IMR-90 (cell line): ENCODE results near the gene ABCC4. TPM values are rescaled to one million over a fixed set of nuclear protein-coding genes. Genes with fewer than 3 reads are reported as not detected.

ENCODE experiments used
- ATAC-seq: fragments of 200-7000 bp; cut with Tn5 transposase; 2 replicates; pipeline ENCODE4 v1.9.1; 2020; ENCODE audit warnings: low read depth, mild to moderate bottlenecking, moderate library complexity
- BruUV-seq: library from RNA; stranded (reverse); fragments of 400-500 nt; replicated peaks from 2 replicates; lab custom pipeline; 2021; lab: Mats Ljungman, UMichigan
- CTCF ChIA-PET: fragments of 300-600 bp; formaldehyde crosslinking; extraction: SDS; loops from one replicate; lab custom pipeline; 2021; ENCODE audit warnings: antibody characterized with exemption; lab: Yijun Ruan, JAX
- POLR2A ChIA-PET: fragments of 300-600 bp; sonication (Branson Sonifier 250); formaldehyde crosslinking; loops from one replicate; lab custom pipeline; 2022; ENCODE audit warnings: antibody characterized with exemption; ENCODE audit not compliant: unreplicated experiment; lab: Charles Lee
- DNase-seq: peaks from one replicate; pipeline ENCODE4 v3.0.0; 2013
- H2AFZ ChIP-seq: replicated peaks from 2 replicates; pipeline ENCODE3; 2013; ENCODE audit warnings: low read length, mild to moderate bottlenecking; ENCODE audit not compliant: poor library complexity
- H2AK5ac ChIP-seq: 2 replicates; pipeline ENCODE4 v1.6.1; 2013; ENCODE audit warnings: low read depth, low read length, inconsistent platforms
- H2AK9ac ChIP-seq: replicated peaks from 2 replicates; pipeline ENCODE3; 2013; ENCODE audit warnings: mild to moderate bottlenecking, low read depth, low read length, moderate library complexity; ENCODE audit not compliant: poor library complexity
- H2BK120ac ChIP-seq: 2 replicates; pipeline ENCODE4 v1.6.1; 2013; ENCODE audit warnings: low read depth, low read length, inconsistent platforms
- H2BK15ac ChIP-seq: 3 replicates; pipeline ENCODE4 v1.6.1; 2013; ENCODE audit warnings: low read depth, low read length, inconsistent platforms
- H2BK20ac ChIP-seq: 2 replicates; pipeline ENCODE4 v1.6.1; 2013; ENCODE audit warnings: low read depth, mild to moderate bottlenecking, inconsistent platforms, low read length, moderate library complexity
- H2BK5ac ChIP-seq: 2 replicates; pipeline ENCODE4 v1.6.1; 2013; ENCODE audit warnings: mild to moderate bottlenecking, low read depth, low read length, inconsistent platforms; ENCODE audit not compliant: poor library complexity, severe bottlenecking
- H3K14ac ChIP-seq: replicated peaks from 2 replicates; pipeline ENCODE4 v1.6.1; 2013; ENCODE audit warnings: low read depth, low read length, inconsistent platforms
- H3K18ac ChIP-seq: 2 replicates; pipeline ENCODE4 v1.6.1; 2013; ENCODE audit warnings: low read depth, low read length, control low read depth
- H3K23ac ChIP-seq: 2 replicates; pipeline ENCODE4 v1.6.1; 2013; ENCODE audit warnings: low read depth, low read length, inconsistent platforms
- H3K27ac ChIP-seq: 2 replicates; pipeline ENCODE4 v1.5.1; 2013; ENCODE audit warnings: mild to moderate bottlenecking, control low read depth, low read length; ENCODE audit not compliant: insufficient read depth
- H3K27me3 ChIP-seq: 2 replicates; pipeline ENCODE4 v1.6.1; 2013; ENCODE audit warnings: low read length; ENCODE audit not compliant: control insufficient read depth, insufficient read depth
- H3K36me3 ChIP-seq: 2 replicates; pipeline ENCODE4 v1.6.1; 2013; ENCODE audit warnings: low read length, mixed read lengths; ENCODE audit not compliant: control insufficient read depth, insufficient read depth
- H3K4ac ChIP-seq: 2 replicates; pipeline ENCODE4 v1.6.1; 2013; ENCODE audit warnings: low read depth, low read length, inconsistent platforms
- H3K4me1 ChIP-seq: 2 replicates; pipeline ENCODE4 v1.6.1; 2013; ENCODE audit warnings: low read length, mixed read lengths; ENCODE audit not compliant: control insufficient read depth, insufficient read depth
- H3K4me2 ChIP-seq: 2 replicates; pipeline ENCODE4 v1.6.1; 2013; ENCODE audit warnings: low read depth, mild to moderate bottlenecking, control low read depth, low read length, moderate library complexity
- H3K4me3 ChIP-seq: 2 replicates; pipeline ENCODE4 v1.5.1; 2013; ENCODE audit warnings: low read depth, mild to moderate bottlenecking, control low read depth, low read length, moderate library complexity; ENCODE audit not compliant: insufficient read depth
- H3K56ac ChIP-seq: 2 replicates; pipeline ENCODE4 v1.6.1; 2013; ENCODE audit warnings: low read length, inconsistent platforms; ENCODE audit not compliant: insufficient read depth; ENCODE audit errors: extremely low read depth
- H3K79me1 ChIP-seq, 2 experiments: 2 replicates each; pipeline ENCODE4 v1.6.1; 2013; ENCODE audit warnings: low read length in 2 of 2, inconsistent platforms in 1 of 2, low read depth in 1 of 2
- H3K9ac ChIP-seq: 2 replicates; pipeline ENCODE4 v1.6.1; 2013; ENCODE audit warnings: low read depth, low read length, control low read depth
- H3K9me1 ChIP-seq: 2 replicates; pipeline ENCODE4 v1.6.1; 2013; ENCODE audit warnings: low read length, inconsistent platforms; ENCODE audit not compliant: insufficient read depth
- H3K9me3 ChIP-seq: 2 replicates; pipeline ENCODE4 v1.6.1; 2013; ENCODE audit warnings: low read length; ENCODE audit not compliant: control insufficient read depth, insufficient read depth
- H4K20me1 ChIP-seq: 2 replicates; pipeline ENCODE4 v1.6.1; 2013; ENCODE audit warnings: low read length, inconsistent platforms; ENCODE audit not compliant: insufficient read depth
- H4K5ac ChIP-seq: 2 replicates; pipeline ENCODE4 v1.6.1; 2013; ENCODE audit warnings: mild to moderate bottlenecking, low read depth, low read length, control low read depth
- H4K8ac ChIP-seq, 2 experiments: 2 replicates each; pipeline ENCODE4 v1.6.1; 2013; ENCODE audit warnings: low read depth in 2 of 2, low read length in 2 of 2, control low read depth in 1 of 2, inconsistent platforms in 1 of 2
- H4K91ac ChIP-seq: 2 replicates; pipeline ENCODE4 v1.6.1; 2013; ENCODE audit warnings: low read depth, low read length, inconsistent platforms; ENCODE audit not compliant: insufficient read depth
- CHD1 ChIP-seq: IDR thresholded peaks from 2 replicates; pipeline ENCODE4 v1.6.1; 2012; ENCODE audit warnings: low read depth, low read length, improper control_type of control experiment
- WGBS, 2 experiments: methylation state at CpG; one replicate each; pipeline versions ENCODE4 v1.1.5 to v1.1.7; 2013; ENCODE audit warnings: missing lambda C conversion rate in 2 of 2; ENCODE audit not compliant: insufficient read length in 1 of 2; ENCODE audit errors: extremely low coverage in 2 of 2; 5-methylcytosine and 5-hydroxymethylcytosine counted together
- dilution Hi-C: fragments of 300-500 bp; cut with HindIII; formaldehyde crosslinking; loops from one replicate; pipeline ENCODE4 v1.14.3; 2018; ENCODE audit warnings: low sequenced_read_pairs; ENCODE audit not compliant: unreplicated experiment
- in situ Hi-C: fragments of 300-500 bp; cut with MboI; formaldehyde crosslinking; loops from 3 replicates; pipeline ENCODE4 v1.14.3; 2019; ENCODE audit warnings: low sequenced_read_pairs, inconsistent platforms, mixed read lengths
- intact Hi-C: fragments of 100-400 bp; cut with micrococcal nuclease; formaldehyde crosslinking; loops from 2 replicates; pipeline ENCODE4 v1.10.0; 2022
- polyA plus RNA-seq, 3 experiments: library from polyadenylated mRNA; depleted of rRNA; stranded (reverse); fragments of >200 nt; gene quantifications; 2 replicates each; pipeline ENCODE4 v1.2.3, GENCODE V29; 2012; ENCODE audit warnings: low replicate concordance in 1 of 3
- total RNA-seq: library from RNA; depleted of rRNA; stranded (reverse); fragments of >200 nt; gene quantifications from 2 replicates; pipeline ENCODE4 v1.2.3, GENCODE V29; 2012
- TF ChIP-seq, protein P1 (sequence below): fragments of 150-350 bp; IDR thresholded peaks from 2 replicates; pipeline ENCODE4 v1.6.1; 2017; ENCODE audit warnings: mild to moderate bottlenecking, antibody characterized with exemption, low read length, low read depth

ABCC4 gene
- total and polyA plus RNA-seq, 2 of the 4 experiments (the other 2 are of a cell fraction), result 16.6 to 41.4 TPM

DNA sequence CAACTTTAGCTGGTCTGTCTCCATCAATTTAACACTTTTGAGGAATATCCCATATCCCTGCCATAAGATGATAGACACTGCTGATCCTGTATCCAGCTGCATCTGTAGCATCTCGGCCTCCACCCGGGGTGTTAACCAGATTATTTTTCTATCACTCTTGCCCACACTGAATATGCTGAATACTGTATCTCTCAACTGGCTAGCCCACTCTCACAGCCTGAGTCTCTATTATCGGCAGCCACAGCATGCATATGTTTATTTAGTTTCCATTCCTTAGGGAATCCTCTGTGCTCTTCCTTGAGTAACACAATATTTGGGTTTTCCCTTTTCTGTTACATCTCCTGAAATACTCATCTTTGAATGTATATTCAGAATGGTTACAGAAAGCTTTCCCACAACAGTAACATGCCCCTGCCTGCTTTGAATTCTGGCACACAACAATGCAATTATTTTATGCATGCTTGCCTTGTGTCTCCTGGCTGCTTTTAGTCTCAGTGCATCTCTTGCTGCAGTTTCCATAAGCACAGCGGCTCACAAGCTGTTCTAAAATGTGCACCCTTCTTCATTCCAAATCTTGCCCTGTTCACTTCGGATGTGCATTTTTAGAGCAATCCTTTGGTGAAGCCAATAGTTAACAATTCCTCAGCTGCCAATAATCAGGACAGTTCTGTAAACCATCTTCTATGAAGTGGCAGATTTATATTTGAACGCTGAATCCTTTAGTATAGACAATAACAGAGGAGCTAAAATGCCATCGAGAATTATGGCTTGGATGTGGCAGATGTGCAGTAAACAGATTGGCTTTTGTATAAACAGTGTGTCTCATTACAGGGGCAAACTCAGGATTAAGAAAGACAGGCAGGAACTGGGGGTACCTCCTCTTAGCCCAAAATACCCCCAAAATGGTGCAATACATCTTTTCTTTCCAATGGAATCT, 327.0 kb downstream of the ABCC4 start:
- H3K27me3 ChIP-seq, result peaks cover 35% of the 10 kb centered on the region
- H3K36me3 ChIP-seq, result no peaks in the 10 kb centered on the region
- no peaks in the 10 kb centered on the region for H3K4me1 ChIP-seq
- H3K14ac ChIP-seq, result no peak overlapping the region
- no peak overlapping the region for H2AK9ac ChIP-seq
- H4K91ac ChIP-seq, result no peak overlapping the region
- H3K27ac ChIP-seq, result no peak overlapping the region
- H3K79me1 ChIP-seq, result no peaks in the 10 kb centered on the region
- no peaks in the 10 kb centered on the region for H4K20me1 ChIP-seq
- 40% methylated on average over 1 of the region's 7 CpGs; no CpG with 5 or more reads in 1 of the 2 experiments for WGBS, 2 experiments
- H3K23ac ChIP-seq, result no peak overlapping the region
- no peaks in the 10 kb centered on the region; the same call in 1 of the 2 replicates for H3K9me3 ChIP-seq
- no peak overlapping the region for H2BK5ac ChIP-seq
- H4K8ac ChIP-seq, result no peak overlapping the region
- H2BK120ac ChIP-seq, result no peak overlapping the region
- ATAC-seq, result no peak
- dilution Hi-C loops (no loop called here), in situ Hi-C loops (no loop called here), intact Hi-C loops (no loop called here)
- no peak for DNase-seq
- H3K4ac ChIP-seq, result no peak overlapping the region
- no peak overlapping the region for H3K9ac ChIP-seq
- H2AK5ac ChIP-seq, result no peak overlapping the region
- no peak overlapping the region for H3K4me2 ChIP-seq
- H3K18ac ChIP-seq, result no peak overlapping the region
- no peak overlapping the region for H2BK20ac ChIP-seq
- no peak for TF ChIP-seq CHD1
- TF ChIP-seq, protein P1, sequence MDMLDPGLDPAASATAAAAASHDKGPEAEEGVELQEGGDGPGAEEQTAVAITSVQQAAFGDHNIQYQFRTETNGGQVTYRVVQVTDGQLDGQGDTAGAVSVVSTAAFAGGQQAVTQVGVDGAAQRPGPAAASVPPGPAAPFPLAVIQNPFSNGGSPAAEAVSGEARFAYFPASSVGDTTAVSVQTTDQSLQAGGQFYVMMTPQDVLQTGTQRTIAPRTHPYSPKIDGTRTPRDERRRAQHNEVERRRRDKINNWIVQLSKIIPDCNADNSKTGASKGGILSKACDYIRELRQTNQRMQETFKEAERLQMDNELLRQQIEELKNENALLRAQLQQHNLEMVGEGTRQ, result no peak
- H2BK15ac ChIP-seq, result no peak overlapping the region
- H2AFZ ChIP-seq, result no peak overlapping the region
- ChIA-PET CTCF (interaction anchor here (1.2 kb wide), 1 partner anchor 14 kb away, joined by 4 read pairs; no protein-coding TSS in a partner anchor), POLR2A (no interaction called here)
- H4K5ac ChIP-seq, result no peak overlapping the region
- no peak overlapping the region for H3K56ac ChIP-seq
- no peak overlapping the region for H3K4me3 ChIP-seq
- BruUV-seq, result no TSS peak
- no peaks in the 10 kb centered on the region for H3K9me1 ChIP-seq
